ENCODE data around the gene METTL27. TPM values are rescaled to one million over a fixed set of nuclear protein-coding genes. Genes with fewer than 3 reads are reported as not detected.

METTL27 gene
- total and polyA plus RNA-seq, 2 of the 8 experiments (the other 6 are each of a cell fraction or from before 2014, with no cell fraction given), result 6.2 to 12.0 TPM

DNA sequence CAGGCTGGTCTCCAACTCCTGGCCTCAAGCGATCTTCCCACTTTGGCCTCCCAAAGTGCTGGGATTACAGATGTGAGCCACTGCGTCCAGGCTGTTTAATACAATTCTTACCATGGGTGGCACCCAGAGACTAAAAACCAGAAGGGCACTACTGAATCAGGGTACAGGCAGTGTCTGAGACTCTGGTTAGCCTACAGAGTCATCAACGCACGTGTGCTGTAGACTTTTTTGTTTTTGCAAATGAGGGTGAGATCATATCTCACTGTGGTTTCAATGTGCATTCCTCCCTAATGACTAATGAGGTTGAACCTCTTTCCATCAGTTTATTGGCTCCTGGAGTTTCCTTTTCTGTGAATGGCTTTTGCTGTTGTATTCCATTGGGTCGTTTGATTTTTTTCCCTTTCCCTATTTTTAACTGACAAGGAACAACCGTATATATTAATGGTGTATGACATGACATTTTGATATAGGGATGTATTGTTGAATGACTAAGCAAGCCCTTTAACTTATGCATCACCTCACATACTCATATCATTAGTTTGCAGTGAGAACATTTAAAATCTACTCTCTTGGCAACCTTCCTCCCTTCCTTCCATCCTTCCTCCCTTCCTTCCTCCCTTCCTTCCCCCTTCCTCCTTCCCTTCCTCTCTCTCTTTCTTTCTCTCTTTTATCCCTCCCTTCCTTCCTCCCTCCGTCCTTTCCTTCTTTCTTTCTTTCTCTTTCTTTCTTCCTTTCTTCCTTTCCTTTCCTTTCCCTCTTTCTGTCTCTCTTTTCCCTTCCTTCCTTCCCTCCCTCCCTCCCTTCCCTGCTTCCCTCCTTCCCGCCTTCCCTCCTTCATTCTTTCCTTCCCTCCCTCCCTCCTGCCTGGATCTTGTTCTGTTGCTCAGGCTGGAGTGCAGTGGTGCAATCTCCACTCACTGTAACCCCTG lies 9.4 kb upstream of the METTL27 start:
- no peaks in the 10 kb centered on the region for H3K36me3 ChIP-seq (ENCODE audit: control insufficient read depth in 2 of 4, insufficient read depth in 4 of 4, low read length in 3 of 4)
- no peak overlapping the region for H2BK5ac ChIP-seq (ENCODE audit: low read depth, low read length)
- CTCF ChIA-PET (ENCODE audit: partially characterized antibody), result interaction anchor here (0.7 to 5.8 kb wide), 8 partner anchors 10 to 174 kb away, joined by 3 to 72 read pairs (median 10); partner anchors contain the start of gene METTL27
- no peaks in the 10 kb centered on the region for H3K79me2 ChIP-seq (ENCODE audit: control insufficient read depth in 1 of 2, insufficient read depth in 2 of 2, low read length in 2 of 2)
- no peak overlapping the region for H2AFZ ChIP-seq (ENCODE audit: low read length)
- POLR2A ChIA-PET (ENCODE audit: partially characterized antibody), result interaction anchor here (0.8 to 6.3 kb wide), 6 partner anchors 10 to 110 kb away, joined by 3 to 28 read pairs (median 5); partner anchors contain the start of genes CLDN4 and METTL27
- H2BK12ac ChIP-seq (ENCODE audit: low read depth, low read length), result no peak overlapping the region
- no peak overlapping the region for H3K4ac ChIP-seq (replicated peaks; ENCODE audit: insufficient read length, low read depth, low read length)
- H3K27me3 ChIP-seq (replicated peaks in 1 of 4; ENCODE audit: control insufficient read depth in 3 of 4, extremely low read depth in 1 of 4, insufficient read depth in 3 of 4, low read length in 3 of 4), result peaks cover 0 to 3% (median 0%) of the 10 kb centered on the region in 4 experiments; a peak in 4 of 7 replicates
- H4K5ac ChIP-seq (ENCODE audit: insufficient read length, low read depth, low read length), result no peak overlapping the region
- no peak overlapping the region for H3K14ac ChIP-seq (ENCODE audit: insufficient read length)
- no peak overlapping the region for H2BK20ac ChIP-seq (ENCODE audit: low read length)
- H3K9me3 ChIP-seq (ENCODE audit: insufficient read depth in 2 of 2, low read depth in 1 of 2, low read length in 1 of 2), result peaks cover 4 to 5% of the 10 kb centered on the region in 2 experiments; a peak in 3 of 4 replicates
- no peak for FAIRE-seq
- no peak for DNase-seq (ENCODE audit: low read depth in 1 of 2, low spot score in 2 of 2)
- H3K4me2 ChIP-seq (ENCODE audit: insufficient read depth in 1 of 2, low read depth in 2 of 2, low read length in 2 of 2), result no peak overlapping the region
- H2AK5ac ChIP-seq (ENCODE audit: low read depth, low read length), result no peak overlapping the region
- WGBS, 2 experiments (ENCODE audit: extremely low coverage in 1 of 2, insufficient coverage in 1 of 2, insufficient read length in 1 of 2, insufficient replicate concordance in 2 of 2, low coverage in 1 of 2, low lambda C conversion rate in 2 of 2, missing lambda C conversion rate in 1 of 2), result 71% methylated on average over 7 of the region's 8 CpGs; no CpG with 5 or more reads in 1 of the 2 experiments
- no peak overlapping the region for H3K9ac ChIP-seq (replicated peaks in 1 of 4; ENCODE audit: extremely low read depth in 1 of 4, low read depth in 3 of 4, low read length in 3 of 4)
- no peak overlapping the region for H3K27ac ChIP-seq (ENCODE audit: low read depth, low read length)
- 0 out of 7 replicates have a peak, but pooled peaks cover 0 to 2% (median 0%) of the 10 kb centered on the region in 4 experiments for H3K4me1 ChIP-seq (replicated peaks in 1 of 4; ENCODE audit: control insufficient read depth in 3 of 4, insufficient read depth in 4 of 4, low read length in 3 of 4)
- H4K20me1 ChIP-seq (replicated peaks in 1 of 2; ENCODE audit: control insufficient read depth in 1 of 2, insufficient read depth in 2 of 2, low read length in 2 of 2), result no peaks in the 10 kb centered on the region
- no peak overlapping the region for H4K91ac ChIP-seq (replicated peaks; ENCODE audit: insufficient read length, low read length)
- H2BK120ac ChIP-seq (replicated peaks; ENCODE audit: low read depth, low read length), result no peak overlapping the region
- H3K23me2 ChIP-seq (ENCODE audit: low read depth, low read length), result no peaks in the 10 kb centered on the region
- no peak overlapping the region; the same call in 1 of the 2 replicates for H2BK15ac ChIP-seq (ENCODE audit: low read length)
- no peak overlapping the region for H3K56ac ChIP-seq (replicated peaks; ENCODE audit: insufficient read length, low read depth, low read length)
- H4K8ac ChIP-seq (ENCODE audit: extremely low read depth, insufficient read depth, low read length), result no peak overlapping the region
- no peak overlapping the region for H3K4me3 ChIP-seq (ENCODE audit: extremely low read depth in 1 of 4, insufficient read depth in 2 of 4, low read depth in 3 of 4, low read length in 4 of 4)
- no peak overlapping the region for H3K23ac ChIP-seq (ENCODE audit: insufficient read length)
- no peak overlapping the region for H3K18ac ChIP-seq (ENCODE audit: extremely low read depth, low read length)
- no peaks in the 10 kb centered on the region for H3K79me1 ChIP-seq (ENCODE audit: low read depth, low read length)
- TF ChIP-seq BCL11A (IDR thresholded peaks at IDR 0.05; ENCODE audit: low read depth in 2 of 2, low read length in 2 of 2), result no peak
- TF ChIP-seq RAD21 (IDR thresholded peaks at IDR 0.05 in 1 of 2, conservative IDR thresholded peaks at IDR 0.05 in 1 of 2; ENCODE audit: low read depth in 2 of 2, low read length in 2 of 2), result no peak
- TF ChIP-seq SUZ12 (IDR thresholded peaks at IDR 0.05; ENCODE audit: low read length), result no peak
- TF ChIP-seq MAX (IDR thresholded peaks at IDR 0.05), result no peak
- TF ChIP-seq BACH1 (IDR thresholded peaks at IDR 0.05; ENCODE audit: low read length), result no peak
- no peak for TF ChIP-seq POU5F1 (IDR thresholded peaks at IDR 0.05; ENCODE audit: low read depth, low read length)
- no peak for TF ChIP-seq EZH2 (IDR thresholded peaks at IDR 0.05; ENCODE audit: low read depth, low read length, severe bottlenecking)
- TF ChIP-seq FOSL1 (IDR thresholded peaks at IDR 0.05; ENCODE audit: insufficient read depth, low read depth, low read length), result no peak
- no peak for TF ChIP-seq TEAD4 (IDR thresholded peaks at IDR 0.05; ENCODE audit: low read depth, low read length)
- TF ChIP-seq SAP30 (IDR thresholded peaks at IDR 0.05; ENCODE audit: insufficient read depth, insufficient replicate concordance, low read length), result no peak

Measured in H1 (cell line).